Suprapubic skin (tissue), 4 donors: Measurements from ENCODE around the gene KIAA0408. TPM values are rescaled to one million over a fixed set of nuclear protein-coding genes. Genes with fewer than 3 reads are reported as not detected.

ENCODE experiments used
- DNase-seq, 2 donors: peaks; one replicate each; pipeline ENCODE4 v3.0.0-alpha.2; 2019; ENCODE audit warnings: low spot score in 2 of 2
- H3K27ac ChIP-seq: fragments of 200-600 bp; sonication (generic); one replicate; pipeline ENCODE4 v1.5.1; 2019
- H3K27me3 ChIP-seq: fragments of 200-600 bp; sonication (generic); one replicate; pipeline ENCODE4 v1.5.1; 2019
- H3K36me3 ChIP-seq: fragments of 200-600 bp; sonication (generic); one replicate; pipeline ENCODE4 v1.5.1; 2019
- H3K4me1 ChIP-seq: fragments of 200-600 bp; sonication (generic); one replicate; pipeline ENCODE4 v1.5.1; 2019
- H3K4me3 ChIP-seq: fragments of 200-600 bp; sonication (generic); one replicate; pipeline ENCODE4 v1.5.1; 2019; ENCODE audit warnings: mild to moderate bottlenecking
- H3K9me3 ChIP-seq: fragments of 200-600 bp; sonication (generic); one replicate; pipeline ENCODE4 v1.5.1; 2019
- EP300 ChIP-seq: sonication (generic); formaldehyde crosslinking; IDR thresholded peaks from one replicate; pipeline ENCODE4 v1.6.1; 2017; ENCODE audit warnings: antibody characterized with exemption
- POLR2A ChIP-seq, 2 donors: fragments of 450-650 bp; IDR thresholded peaks; one replicate each; pipeline ENCODE4 v1.6.1; 2017; ENCODE audit warnings: antibody characterized with exemption in 2 of 2, mild to moderate bottlenecking in 2 of 2, moderate library complexity in 2 of 2
- POLR2AphosphoS5 ChIP-seq, 3 donors: sonication (generic); formaldehyde crosslinking; IDR thresholded peaks; one replicate each; pipeline ENCODE4 v1.6.1; 2017; ENCODE audit warnings: antibody characterized with exemption in 3 of 3
- WGBS: methylation state at CpG from one replicate; pipeline ENCODE4 v1.1.5; 2018; 5-methylcytosine and 5-hydroxymethylcytosine counted together
- total RNA-seq, 4 donors: library from RNA; depleted of rRNA; stranded (reverse); fragments of >200 nt; gene quantifications; one replicate each; pipeline ENCODE4 v1.1.0, GENCODE V29; 2016
- TF ChIP-seq, protein P1 (sequence below), 2 donors: fragments of 200-600 bp in 1 of 2; fragments of 450-650 bp in 1 of 2; sonication (generic) in 1 of 2; IDR thresholded peaks; one replicate each; pipeline ENCODE4 v1.5.1; 2016 to 2019; ENCODE audit warnings: antibody characterized with exemption in 2 of 2, mild to moderate bottlenecking in 1 of 2, moderate library complexity in 1 of 2

The KIAA0408 gene
- total RNA-seq, 4 donors from 2014 or later, result 1.4 to 2.7 (median 1.7) TPM; not detected in 1

DNA sequence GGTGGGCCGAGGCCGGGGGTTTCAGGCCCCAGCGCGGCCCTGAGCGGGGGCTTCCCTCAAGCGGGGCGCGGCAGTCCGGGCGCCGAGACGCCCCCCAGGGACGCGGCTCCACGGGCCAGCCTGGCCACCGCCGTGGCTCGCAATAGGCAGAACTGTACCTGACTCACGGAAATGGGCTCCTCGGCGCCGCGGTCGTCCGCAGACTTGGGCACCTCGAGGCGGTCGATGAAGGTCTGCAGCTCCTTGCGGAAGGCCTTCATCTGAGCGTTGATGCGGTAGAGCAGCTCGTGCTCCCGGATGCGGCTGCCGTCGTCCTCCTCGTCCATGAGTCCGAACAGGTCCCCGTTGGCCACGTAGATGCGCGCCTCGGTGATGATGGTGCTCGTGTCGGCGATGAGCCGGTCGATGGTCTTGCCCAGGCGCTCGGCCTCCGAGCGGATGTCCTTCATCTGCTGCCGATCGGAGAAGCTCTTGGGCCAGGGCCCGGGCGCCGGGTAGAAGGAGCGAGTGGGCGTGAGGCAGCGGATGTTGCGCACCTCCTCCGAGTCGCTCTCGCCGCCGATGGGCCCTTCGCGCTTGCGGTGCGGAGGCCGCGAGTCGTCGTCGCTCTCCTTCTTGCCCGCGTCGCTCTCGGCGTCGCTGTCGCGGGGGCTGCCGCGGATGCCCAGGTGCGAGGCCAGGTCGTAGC lies 16.1 kb upstream of the KIAA0408 start:
- Histone ChIP-seq H3K4me3 (no peak overlapping the region), H3K27me3 (no peaks in the 10 kb centered on the region), H3K4me1 (no peaks in the 10 kb centered on the region), H3K9me3 (no peaks in the 10 kb centered on the region), H3K36me3 (no peaks in the 10 kb centered on the region), H3K27ac (no peak overlapping the region)
- no peak for DNase-seq
- 86% methylated on average over 64 of the region's 87 CpGs for WGBS
- TF ChIP-seq POLR2AphosphoS5 (IDR thresholded peaks at IDR 0.05) (no peak), EP300 (no peak), POLR2A (IDR thresholded peaks at IDR 0.05) (no peak)
- TF ChIP-seq, protein P1, sequence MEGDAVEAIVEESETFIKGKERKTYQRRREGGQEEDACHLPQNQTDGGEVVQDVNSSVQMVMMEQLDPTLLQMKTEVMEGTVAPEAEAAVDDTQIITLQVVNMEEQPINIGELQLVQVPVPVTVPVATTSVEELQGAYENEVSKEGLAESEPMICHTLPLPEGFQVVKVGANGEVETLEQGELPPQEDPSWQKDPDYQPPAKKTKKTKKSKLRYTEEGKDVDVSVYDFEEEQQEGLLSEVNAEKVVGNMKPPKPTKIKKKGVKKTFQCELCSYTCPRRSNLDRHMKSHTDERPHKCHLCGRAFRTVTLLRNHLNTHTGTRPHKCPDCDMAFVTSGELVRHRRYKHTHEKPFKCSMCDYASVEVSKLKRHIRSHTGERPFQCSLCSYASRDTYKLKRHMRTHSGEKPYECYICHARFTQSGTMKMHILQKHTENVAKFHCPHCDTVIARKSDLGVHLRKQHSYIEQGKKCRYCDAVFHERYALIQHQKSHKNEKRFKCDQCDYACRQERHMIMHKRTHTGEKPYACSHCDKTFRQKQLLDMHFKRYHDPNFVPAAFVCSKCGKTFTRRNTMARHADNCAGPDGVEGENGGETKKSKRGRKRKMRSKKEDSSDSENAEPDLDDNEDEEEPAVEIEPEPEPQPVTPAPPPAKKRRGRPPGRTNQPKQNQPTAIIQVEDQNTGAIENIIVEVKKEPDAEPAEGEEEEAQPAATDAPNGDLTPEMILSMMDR (IDR thresholded peaks at IDR 0.05), result no peak

DNA sequence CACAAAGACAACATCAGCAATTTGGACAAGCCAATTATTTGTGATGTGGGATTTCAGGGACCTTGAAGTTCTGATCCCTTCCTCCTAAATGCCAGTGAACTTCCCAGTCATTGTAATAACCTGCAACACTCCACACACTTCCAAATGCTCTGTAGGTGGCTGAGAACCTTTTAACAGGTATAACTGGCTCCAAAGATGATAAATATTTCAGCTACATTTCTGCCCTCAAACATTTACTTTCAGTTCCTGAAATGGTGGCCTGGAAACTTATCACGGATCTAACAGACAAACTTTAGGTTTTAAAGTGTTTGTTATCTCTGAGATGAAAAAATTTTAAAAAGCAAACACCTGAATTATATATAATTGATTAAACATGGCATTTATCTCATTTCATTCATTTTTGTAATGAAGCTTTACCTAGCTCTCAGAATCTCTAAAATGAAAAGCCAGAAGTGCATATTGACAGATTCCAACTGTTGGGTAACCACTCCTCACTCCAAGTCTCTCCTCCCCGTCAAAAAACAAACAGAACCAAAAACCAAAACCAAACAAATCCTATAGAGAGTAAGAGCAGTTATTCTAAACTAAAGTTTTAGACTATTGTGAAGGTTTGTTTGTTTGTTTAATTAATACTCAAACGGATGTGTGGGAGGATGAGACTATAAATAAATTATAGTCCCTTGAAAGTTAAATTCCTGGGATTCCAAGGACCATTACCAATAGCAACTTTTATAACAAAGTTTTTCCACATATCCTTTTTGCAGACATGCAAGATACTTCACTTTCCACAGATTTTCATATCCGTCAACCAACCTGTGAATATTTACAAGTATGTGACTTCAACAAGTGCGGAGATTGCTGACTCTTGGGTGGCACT lies 12.4 kb upstream of the KIAA0408 start:
- Histone ChIP-seq H3K4me1 (no peaks in the 10 kb centered on the region), H3K4me3 (no peak overlapping the region), H3K27ac (no peak overlapping the region), H3K9me3 (no peaks in the 10 kb centered on the region), H3K27me3 (no peaks in the 10 kb centered on the region), H3K36me3 (no peaks in the 10 kb centered on the region)
- DNase-seq, result no peak
- 73% methylated on average over 5 of the region's 5 CpGs for WGBS
- TF ChIP-seq EP300 (no peak), POLR2AphosphoS5 (IDR thresholded peaks at IDR 0.05) (no peak), POLR2A (IDR thresholded peaks at IDR 0.05) (no peak)
- TF ChIP-seq, protein P1 (IDR thresholded peaks at IDR 0.05), result no peak

DNA sequence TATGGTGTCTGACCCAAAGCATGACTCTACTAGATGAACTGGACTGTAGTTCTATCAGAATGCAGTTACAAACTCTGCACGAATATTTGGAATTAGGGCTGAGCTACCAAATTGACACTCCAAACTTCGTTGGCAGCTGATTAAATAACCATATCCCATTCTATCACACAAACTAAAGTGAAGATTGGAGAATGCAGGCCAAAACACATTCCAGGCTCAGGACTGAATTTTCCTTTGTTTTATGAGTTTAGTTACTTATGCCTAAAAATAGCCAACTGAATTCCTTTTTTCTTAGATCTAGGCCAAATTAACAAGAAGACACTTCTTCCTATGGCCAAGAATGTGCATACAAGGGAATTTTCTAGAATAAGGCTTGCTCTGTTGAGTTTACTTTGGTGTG lies 9.7 kb upstream of the KIAA0408 start:
- H3K36me3 ChIP-seq, result no peaks in the 10 kb centered on the region
- TF ChIP-seq, protein P1 (IDR thresholded peaks at IDR 0.05), result no peak
- TF ChIP-seq EP300, result no peak
- no peak for TF ChIP-seq POLR2A (IDR thresholded peaks at IDR 0.05)
- no peak for TF ChIP-seq POLR2AphosphoS5 (IDR thresholded peaks at IDR 0.05)
- no peaks in the 10 kb centered on the region for H3K4me1 ChIP-seq

DNA sequence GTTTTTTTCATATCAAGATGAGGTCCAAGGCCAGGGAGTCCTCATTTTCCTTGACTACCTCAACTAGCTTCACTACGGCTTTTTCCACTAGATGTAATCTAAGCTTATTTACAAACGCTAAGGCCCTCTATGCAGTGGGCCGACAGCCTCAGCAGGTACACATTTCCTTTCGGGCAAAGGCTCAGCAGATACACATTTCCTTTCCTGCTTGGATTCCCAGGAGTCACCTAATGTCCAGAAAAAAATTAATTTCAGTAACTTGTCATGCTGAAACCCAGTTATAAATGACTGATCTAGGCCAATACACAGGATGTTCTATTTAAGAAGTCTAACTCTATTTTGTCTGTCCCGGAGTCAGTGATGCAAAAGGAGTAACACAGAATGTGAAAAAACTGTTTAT lies 7.2 kb upstream of the KIAA0408 start:
- WGBS, result 90% methylated on average over 5 of the region's 5 CpGs
- Histone ChIP-seq H3K4me3 (no peak overlapping the region), H3K36me3 (no peaks in the 10 kb centered on the region), H3K27ac (no peak overlapping the region), H3K27me3 (no peaks in the 10 kb centered on the region), H3K4me1 (no peaks in the 10 kb centered on the region), H3K9me3 (no peaks in the 10 kb centered on the region)
- no peak for DNase-seq
- TF ChIP-seq, protein P1 (IDR thresholded peaks at IDR 0.05), result no peak
- TF ChIP-seq EP300 (no peak), POLR2AphosphoS5 (IDR thresholded peaks at IDR 0.05) (no peak), POLR2A (IDR thresholded peaks at IDR 0.05) (no peak)

More for the DNA sequence above, 9.7 kb upstream of the KIAA0408 start:
- DNase-seq, result no peak
- Histone ChIP-seq H3K27me3 (no peaks in the 10 kb centered on the region), H3K27ac (no peak overlapping the region), H3K9me3 (no peaks in the 10 kb centered on the region), H3K4me3 (no peak overlapping the region)
- WGBS, result 68% methylated on average over 2 of the region's 2 CpGs

DNA sequence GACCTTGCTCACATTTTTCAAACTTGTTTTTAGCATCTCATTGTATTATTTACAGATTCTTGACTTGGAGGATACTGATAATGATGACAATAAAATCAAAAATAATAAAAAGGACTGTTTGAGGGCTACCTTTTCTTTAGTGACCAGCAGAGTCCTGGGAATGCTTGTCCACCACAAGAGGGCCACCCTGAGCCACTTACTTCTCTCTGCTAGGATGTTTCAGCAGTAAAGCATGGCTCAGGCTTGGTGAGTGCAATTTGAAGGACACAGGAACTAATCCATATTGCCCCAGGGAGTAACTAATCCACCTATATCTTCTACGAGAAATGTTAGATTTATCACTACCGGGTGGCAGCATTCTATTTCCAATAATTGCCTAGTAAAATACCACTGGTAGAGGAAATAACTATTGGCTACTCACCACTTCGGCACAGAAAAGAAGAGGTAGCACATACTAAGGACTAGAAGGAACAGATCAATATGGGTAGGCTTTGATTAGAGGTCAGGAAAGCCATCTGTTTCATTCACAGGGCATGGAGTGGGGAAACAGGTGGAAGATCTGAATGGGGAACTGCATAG lies 5.8 kb upstream of the KIAA0408 start:
- Histone ChIP-seq H3K36me3 (no peaks in the 10 kb centered on the region), H3K9me3 (no peaks in the 10 kb centered on the region), H3K4me3 (no peak overlapping the region), H3K27me3 (no peaks in the 10 kb centered on the region), H3K27ac (no peak overlapping the region), H3K4me1 (no peaks in the 10 kb centered on the region)
- no peak for TF ChIP-seq EP300
- no peak for TF ChIP-seq POLR2AphosphoS5 (IDR thresholded peaks at IDR 0.05)
- no peak for TF ChIP-seq POLR2A (IDR thresholded peaks at IDR 0.05)
- TF ChIP-seq, protein P1 (IDR thresholded peaks at IDR 0.05), result peak; percentile 46 to 80
- DNase-seq, result peak; percentile 81 to 83
- WGBS, result 33% methylated on average over 3 of the region's 3 CpGs
